SU-DHL-6 (cell line): ENCODE data around the gene WDR59.
"Not testable (repeated sequence)": the region's sequence is repeated elsewhere in the genome, so short reads cannot be mapped to it uniquely, and the experiment has no call there.

Experiments used
- H2AFZ ChIP-seq: fragments of 200-600 bp; sonication (generic); 2 replicates; pipeline ENCODE4 v1.6.1; 2014; ENCODE audit warnings: low read depth, mild to moderate bottlenecking, moderate library complexity, mixed read lengths, antibody characterized with exemption, low read length; ENCODE audit not compliant: severe bottlenecking
- H3F3A ChIP-seq: fragments of 200-600 bp; shearing (Covaris generic); 2 replicates; pipeline ENCODE4 v1.6.0; 2016; ENCODE audit warnings: antibody characterized with exemption, mild to moderate bottlenecking; ENCODE audit not compliant: insufficient read depth
- H3K27ac ChIP-seq: fragments of 200-600 bp; sonication (generic); 2 replicates; pipeline ENCODE4 v1.5.1; 2016; ENCODE audit warnings: low read depth, mild to moderate bottlenecking, low read length, moderate library complexity, mixed read lengths
- H3K27me3 ChIP-seq: fragments of 200-600 bp; sonication (generic), shearing (Covaris generic); 2 replicates; pipeline ENCODE4 v1.6.0; 2014; ENCODE audit warnings: mild to moderate bottlenecking, low read length
- H3K36me3 ChIP-seq: fragments of 200-600 bp; sonication (generic); 2 replicates; pipeline ENCODE4 v1.6.1; 2014; ENCODE audit warnings: mild to moderate bottlenecking, low read length, mixed read lengths
- H3K4me2 ChIP-seq: fragments of 300-600, 200-600 bp; shearing (Covaris generic), sonication (generic); 2 replicates; pipeline ENCODE4 v1.6.0; 2014; ENCODE audit warnings: low read length, low read depth, mild to moderate bottlenecking; ENCODE audit not compliant: poor library complexity, severe bottlenecking
- H3K4me3 ChIP-seq: fragments of 200-600 bp; sonication (generic); 2 replicates; pipeline ENCODE4 v1.5.1; 2014; ENCODE audit warnings: antibody characterized with exemption, low read length, mild to moderate bottlenecking, mixed read lengths; ENCODE audit not compliant: insufficient read depth, poor library complexity, severe bottlenecking
- H3K79me2 ChIP-seq: fragments of 200-600 bp; sonication (generic); 2 replicates; pipeline ENCODE4 v1.6.1; 2014; ENCODE audit warnings: mild to moderate bottlenecking, low read length, moderate library complexity; ENCODE audit not compliant: insufficient read depth
- H3K9ac ChIP-seq: fragments of 200-600 bp; sonication (generic); 2 replicates; pipeline ENCODE4 v1.7.0; 2014; ENCODE audit warnings: mild to moderate bottlenecking, low read length
- H3K9me2 ChIP-seq: fragments of 200-600 bp; sonication (generic); replicated peaks from 2 replicates; pipeline ENCODE4 v1.6.1; 2014; ENCODE audit warnings: low read length; ENCODE audit not compliant: insufficient read depth
- H3K9me3 ChIP-seq: fragments of 200-600 bp; sonication (generic); 2 replicates; pipeline ENCODE4 v1.6.1; 2014; ENCODE audit warnings: low read length, mixed read lengths; ENCODE audit not compliant: insufficient read depth
- H4K20me1 ChIP-seq: fragments of 200-600 bp; sonication (generic); 2 replicates; pipeline ENCODE4 v1.6.1; 2014; ENCODE audit warnings: low read depth, mild to moderate bottlenecking, antibody characterized with exemption, low read length, moderate library complexity, mixed read lengths
- EZH2phosphoT487 ChIP-seq: fragments of 200-600 bp; sonication (generic), shearing (Covaris generic); conservative IDR thresholded peaks from 2 replicates; pipeline ENCODE4 v1.6.1; 2018; ENCODE audit warnings: mild to moderate bottlenecking, antibody characterized with exemption, low read length, moderate library complexity, mixed read lengths
- TF ChIP-seq, protein P1 (sequence below): fragments of 200-600 bp; sonication (generic); IDR thresholded peaks from one replicate; pipeline ENCODE4 v1.5.1; 2017; ENCODE audit warnings: antibody characterized with exemption, mild to moderate bottlenecking, low read length, moderate library complexity; ENCODE audit not compliant: insufficient read depth, poor library complexity, severe bottlenecking

The WDR59 gene

DNA sequence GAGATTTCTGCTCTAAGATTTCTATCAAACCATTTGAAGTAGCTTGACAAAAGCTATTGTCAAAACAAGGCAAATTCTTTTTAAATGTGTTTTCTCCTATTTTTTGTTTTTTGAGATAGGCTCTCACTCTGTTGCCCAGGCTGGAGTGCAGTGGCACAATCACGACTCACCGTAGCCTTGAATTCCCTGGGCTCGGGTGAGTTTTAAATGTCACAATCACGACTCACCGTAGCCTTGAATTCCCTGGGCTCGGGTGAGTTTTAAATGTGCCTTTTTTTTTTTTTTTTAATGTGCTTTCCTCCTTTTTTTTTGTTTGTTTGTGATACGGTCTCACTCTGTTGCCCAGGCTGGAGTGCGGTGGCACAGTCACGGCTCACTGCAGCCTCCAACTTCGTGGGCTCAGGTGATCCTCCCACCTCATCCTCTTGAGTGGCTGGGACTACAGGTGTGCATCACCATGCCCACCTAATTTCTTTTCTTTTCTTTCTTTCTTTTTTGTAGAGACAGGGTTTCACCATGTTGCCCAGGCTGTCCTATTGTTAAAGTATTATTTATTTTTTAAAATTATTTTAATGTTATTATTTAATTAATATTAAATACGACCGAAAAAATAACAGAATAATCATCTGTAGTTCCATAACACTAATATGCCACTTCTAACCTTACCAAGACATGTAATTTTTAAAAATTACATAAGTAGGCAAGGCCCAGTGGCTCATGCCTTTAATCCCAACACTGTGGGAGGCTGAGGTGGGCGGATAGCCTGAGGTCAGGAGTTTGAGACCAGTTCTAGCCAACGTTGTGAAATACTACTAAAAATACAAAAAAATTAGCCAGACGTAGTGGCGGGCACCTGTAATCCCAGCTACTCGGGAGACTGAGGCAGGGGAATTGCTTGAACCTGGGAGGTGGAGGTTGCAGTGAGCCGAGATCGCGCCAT, 140.6 kb downstream of the WDR59 start:
- H3K4me2 ChIP-seq = no peak overlapping the region
- H3K36me3 ChIP-seq = no peaks in the 10 kb centered on the region
- no peak overlapping the region for H3K27ac ChIP-seq
- no peak overlapping the region for H3K4me3 ChIP-seq
- no peaks in the 10 kb centered on the region for H3K9me2 ChIP-seq
- no peaks in the 10 kb centered on the region for H3F3A ChIP-seq
- H3K27me3 ChIP-seq = no peaks in the 10 kb centered on the region
- no peaks in the 10 kb centered on the region for H4K20me1 ChIP-seq
- no peaks in the 10 kb centered on the region for H3K79me2 ChIP-seq
- TF ChIP-seq EZH2phosphoT487 = no peak
- TF ChIP-seq, protein P1, sequence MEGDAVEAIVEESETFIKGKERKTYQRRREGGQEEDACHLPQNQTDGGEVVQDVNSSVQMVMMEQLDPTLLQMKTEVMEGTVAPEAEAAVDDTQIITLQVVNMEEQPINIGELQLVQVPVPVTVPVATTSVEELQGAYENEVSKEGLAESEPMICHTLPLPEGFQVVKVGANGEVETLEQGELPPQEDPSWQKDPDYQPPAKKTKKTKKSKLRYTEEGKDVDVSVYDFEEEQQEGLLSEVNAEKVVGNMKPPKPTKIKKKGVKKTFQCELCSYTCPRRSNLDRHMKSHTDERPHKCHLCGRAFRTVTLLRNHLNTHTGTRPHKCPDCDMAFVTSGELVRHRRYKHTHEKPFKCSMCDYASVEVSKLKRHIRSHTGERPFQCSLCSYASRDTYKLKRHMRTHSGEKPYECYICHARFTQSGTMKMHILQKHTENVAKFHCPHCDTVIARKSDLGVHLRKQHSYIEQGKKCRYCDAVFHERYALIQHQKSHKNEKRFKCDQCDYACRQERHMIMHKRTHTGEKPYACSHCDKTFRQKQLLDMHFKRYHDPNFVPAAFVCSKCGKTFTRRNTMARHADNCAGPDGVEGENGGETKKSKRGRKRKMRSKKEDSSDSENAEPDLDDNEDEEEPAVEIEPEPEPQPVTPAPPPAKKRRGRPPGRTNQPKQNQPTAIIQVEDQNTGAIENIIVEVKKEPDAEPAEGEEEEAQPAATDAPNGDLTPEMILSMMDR = no peak
- H3K9me3 ChIP-seq = no peaks in the 10 kb centered on the region
- H3K9ac ChIP-seq = no peak overlapping the region
- H2AFZ ChIP-seq = no peak overlapping the region

DNA sequence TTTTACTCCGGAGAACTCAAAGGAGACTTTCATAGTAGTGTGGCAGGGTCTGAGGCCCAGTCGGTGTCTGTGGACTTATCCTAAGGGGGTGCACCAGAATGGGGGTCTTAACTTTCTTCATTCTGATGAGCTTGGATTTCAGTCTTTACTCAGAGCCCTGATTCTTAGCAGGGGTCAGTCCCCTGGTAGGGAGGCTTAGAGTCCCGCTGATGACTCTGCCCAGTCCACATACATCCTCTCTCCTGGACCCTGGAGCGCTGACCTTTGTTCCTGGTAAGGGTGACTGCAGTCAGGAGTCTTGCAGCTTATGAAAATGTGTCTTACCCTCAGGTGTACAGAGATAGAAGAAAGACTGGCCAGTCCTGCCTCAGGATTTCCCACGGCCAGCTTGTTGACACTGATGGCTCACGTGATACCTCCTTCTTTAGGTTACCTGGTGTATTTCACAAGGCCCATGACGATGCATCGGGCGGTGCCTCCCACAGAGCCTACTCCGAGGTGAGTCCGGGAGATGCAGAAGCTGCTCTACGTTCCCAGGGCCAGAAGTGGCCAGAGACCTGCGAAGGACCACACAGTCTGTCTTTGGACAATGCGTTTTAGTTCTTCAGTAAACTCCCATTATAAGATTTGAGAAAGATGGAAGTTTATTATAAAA, 141.4 kb downstream of the WDR59 start:
- not testable (repeated sequence) for H3K9ac ChIP-seq, H3F3A ChIP-seq, H3K27me3 ChIP-seq, H2AFZ ChIP-seq, H3K36me3 ChIP-seq, H3K9me2 ChIP-seq, H3K4me2 ChIP-seq, H4K20me1 ChIP-seq, H3K79me2 ChIP-seq, H3K9me3 ChIP-seq, H3K27ac ChIP-seq, H3K4me3 ChIP-seq

DNA sequence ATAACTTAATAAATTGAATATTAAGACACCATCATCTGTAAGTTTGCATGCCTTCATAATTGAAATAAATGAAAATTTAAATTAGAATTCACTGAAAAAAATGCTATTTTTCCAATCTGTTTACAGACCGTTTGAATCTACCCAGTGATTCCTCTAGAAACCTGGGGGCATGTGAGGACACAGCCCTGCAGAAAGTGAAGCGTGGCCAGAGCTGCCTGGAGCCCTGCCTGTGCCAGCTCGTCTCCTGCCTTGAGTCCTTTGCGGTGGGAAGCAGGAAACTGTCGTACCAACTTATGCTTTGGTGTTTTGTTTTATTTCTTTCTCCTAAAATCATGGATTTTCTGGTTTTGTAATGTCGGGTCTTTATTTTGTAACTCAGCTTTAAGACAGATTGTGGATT, 142.5 kb downstream of the WDR59 start:
- Histone ChIP-seq H3K27ac (no peak overlapping the region), H3K9me2 (no peaks in the 10 kb centered on the region), H3K4me3 (no peak overlapping the region), H3K9me3 (no peaks in the 10 kb centered on the region), H3K27me3 (no peaks in the 10 kb centered on the region), H4K20me1 (no peaks in the 10 kb centered on the region), H3K36me3 (no peaks in the 10 kb centered on the region), H2AFZ (no peak overlapping the region), H3K9ac (no peak overlapping the region), H3K79me2 (no peaks in the 10 kb centered on the region), H3F3A (no peaks in the 10 kb centered on the region), H3K4me2 (no peak overlapping the region)
- TF ChIP-seq, protein P1 = no peak
- no peak for TF ChIP-seq EZH2phosphoT487

DNA sequence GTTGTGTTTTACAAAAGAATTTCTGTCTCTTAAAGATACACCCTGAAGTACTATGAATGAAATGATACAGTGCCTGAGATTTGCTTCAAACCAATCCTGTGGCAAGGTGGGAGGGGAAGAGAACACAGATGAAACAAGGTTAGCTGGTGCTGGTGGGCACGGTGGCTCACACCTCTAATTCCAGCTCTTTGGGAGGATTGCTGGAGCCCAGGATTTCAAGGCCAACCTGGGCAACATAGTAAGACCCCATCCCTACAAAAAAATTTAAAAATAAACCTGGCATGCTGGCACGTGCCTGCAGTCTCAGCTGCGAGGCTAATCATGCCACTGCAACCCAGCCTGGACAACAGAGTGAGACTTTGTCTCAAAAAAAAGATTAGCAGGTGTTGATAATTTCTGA, 143.0 kb downstream of the WDR59 start:
- Histone ChIP-seq H3K9ac (no peak overlapping the region), H3K79me2 (no peaks in the 10 kb centered on the region), H3F3A (no peaks in the 10 kb centered on the region), H4K20me1 (no peaks in the 10 kb centered on the region), H3K9me3 (no peaks in the 10 kb centered on the region), H2AFZ (no peak overlapping the region), H3K4me2 (no peak overlapping the region), H3K4me3 (no peak overlapping the region), H3K36me3 (no peaks in the 10 kb centered on the region), H3K27me3 (no peaks in the 10 kb centered on the region), H3K27ac (no peak overlapping the region), H3K9me2 (no peaks in the 10 kb centered on the region)
- TF ChIP-seq EZH2phosphoT487 = no peak
- TF ChIP-seq, protein P1 = no peak
